Measurements from ENCODE around the gene GRAMD1B.

The GRAMD1B gene

GRCh38 chr11:123575441-123575840, 145.4 kb downstream of the GRAMD1B start:
- no peak for DNase-seq

DNA sequence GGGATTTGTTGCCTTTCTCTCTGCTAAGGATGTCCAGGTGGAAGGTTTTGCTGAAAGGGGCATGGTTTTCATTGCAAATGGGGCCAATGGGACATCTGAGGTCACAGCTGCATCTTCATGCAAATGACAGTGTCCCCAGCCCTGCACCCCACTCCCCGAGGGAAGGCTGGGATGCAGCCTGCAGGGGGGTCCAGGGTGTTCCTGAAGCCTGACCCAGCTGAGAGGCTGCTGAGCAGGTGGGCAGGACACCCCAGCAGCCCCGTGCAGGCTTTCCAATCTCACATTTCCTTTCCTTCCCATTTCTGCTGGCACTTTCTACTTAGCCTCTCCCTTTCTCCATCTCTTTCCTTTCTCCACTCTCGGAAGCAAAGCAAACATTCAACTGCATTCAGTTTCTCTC, 146.0 kb downstream of the GRAMD1B start:
- DNase-seq, result no peak

- DNase-seq, result no peak
These were observed 146.4 kb downstream of the GRAMD1B start for GRCh38 chr11:123576501-123576900.

DNA sequence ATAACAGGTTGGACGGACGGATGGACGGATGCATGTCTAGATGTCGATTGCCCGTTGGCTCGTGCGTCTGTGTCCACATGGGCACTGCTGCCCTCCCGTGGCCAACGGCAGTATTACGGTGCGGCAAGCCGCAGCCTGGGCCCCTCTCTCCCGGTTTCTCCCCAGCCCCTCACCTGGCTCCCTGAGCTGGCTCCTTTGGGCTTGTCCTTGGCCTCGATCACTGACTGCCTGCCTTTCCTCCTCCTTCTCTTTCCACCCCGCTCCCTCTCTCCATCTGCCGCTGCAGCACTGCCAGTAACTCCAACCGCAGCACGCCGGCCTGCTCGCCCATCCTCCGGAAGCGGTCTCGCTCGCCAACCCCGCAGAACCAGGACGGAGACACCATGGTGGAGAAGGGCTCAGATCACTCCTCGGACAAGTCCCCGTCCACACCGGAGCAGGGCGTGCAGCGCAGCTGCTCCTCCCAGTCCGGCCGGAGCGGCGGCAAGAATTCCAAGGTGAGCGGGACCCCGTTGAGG, 147.1 kb downstream of the GRAMD1B start:
- no peak for DNase-seq

DNA sequence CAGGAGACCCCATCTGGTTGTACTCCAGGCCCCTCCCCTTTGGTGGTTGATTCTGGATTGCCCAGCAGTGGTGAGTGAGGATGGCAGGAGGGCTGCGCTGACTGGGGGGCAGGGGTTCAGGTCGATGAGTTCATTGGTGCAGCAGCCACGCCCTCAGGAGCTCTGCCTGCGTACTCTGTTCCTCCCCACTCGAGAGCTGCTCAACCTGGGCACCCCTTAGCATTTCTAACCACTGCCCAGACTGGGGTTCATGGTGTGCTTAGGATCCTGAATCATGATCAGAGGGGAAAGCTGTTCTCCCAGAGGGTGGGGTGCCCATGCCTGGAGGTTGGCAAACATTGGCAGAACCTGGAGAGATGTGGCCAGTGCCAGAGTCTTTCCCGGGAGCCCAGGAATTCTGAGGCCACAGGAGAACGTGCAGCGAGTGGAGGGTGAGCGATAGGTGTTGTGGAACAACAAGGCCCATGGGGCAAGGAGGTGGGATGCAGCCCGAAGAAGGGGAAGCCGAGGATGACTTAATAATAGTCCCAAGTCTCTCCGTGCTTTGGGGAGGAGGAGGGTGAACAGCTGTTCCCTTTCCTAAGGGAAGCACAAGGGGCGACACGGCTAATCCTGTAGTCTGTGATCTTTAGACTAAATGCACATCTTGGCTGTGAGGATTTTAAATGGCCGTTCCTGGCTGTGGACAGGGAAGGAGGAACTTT, 148.9 kb downstream of the GRAMD1B start:
- no peak for DNase-seq

GRCh38 chr11:123579482-123579812, 149.4 kb downstream of the GRAMD1B start:
- no peak for DNase-seq

DNA sequence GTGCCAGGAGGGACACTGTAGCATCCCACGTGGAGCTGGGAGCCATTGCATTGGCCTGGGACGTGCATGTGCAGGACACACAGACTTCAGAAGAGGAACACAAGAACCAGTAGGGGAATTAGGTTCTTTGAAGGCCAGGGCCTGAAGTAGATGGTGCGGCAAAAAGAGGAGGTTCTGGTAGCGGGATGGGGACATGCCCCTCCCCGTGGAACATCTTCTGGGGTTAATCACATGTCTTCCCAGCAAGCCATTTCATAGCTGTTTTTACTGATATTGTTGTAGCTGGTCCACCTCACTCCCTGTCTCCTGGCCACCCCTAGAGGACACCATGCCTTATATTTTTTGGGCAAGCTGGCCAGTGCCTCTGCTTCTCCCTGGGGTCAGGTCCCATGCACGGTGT, 150.1 kb downstream of the GRAMD1B start:
- DNase-seq, result no peak

DNA sequence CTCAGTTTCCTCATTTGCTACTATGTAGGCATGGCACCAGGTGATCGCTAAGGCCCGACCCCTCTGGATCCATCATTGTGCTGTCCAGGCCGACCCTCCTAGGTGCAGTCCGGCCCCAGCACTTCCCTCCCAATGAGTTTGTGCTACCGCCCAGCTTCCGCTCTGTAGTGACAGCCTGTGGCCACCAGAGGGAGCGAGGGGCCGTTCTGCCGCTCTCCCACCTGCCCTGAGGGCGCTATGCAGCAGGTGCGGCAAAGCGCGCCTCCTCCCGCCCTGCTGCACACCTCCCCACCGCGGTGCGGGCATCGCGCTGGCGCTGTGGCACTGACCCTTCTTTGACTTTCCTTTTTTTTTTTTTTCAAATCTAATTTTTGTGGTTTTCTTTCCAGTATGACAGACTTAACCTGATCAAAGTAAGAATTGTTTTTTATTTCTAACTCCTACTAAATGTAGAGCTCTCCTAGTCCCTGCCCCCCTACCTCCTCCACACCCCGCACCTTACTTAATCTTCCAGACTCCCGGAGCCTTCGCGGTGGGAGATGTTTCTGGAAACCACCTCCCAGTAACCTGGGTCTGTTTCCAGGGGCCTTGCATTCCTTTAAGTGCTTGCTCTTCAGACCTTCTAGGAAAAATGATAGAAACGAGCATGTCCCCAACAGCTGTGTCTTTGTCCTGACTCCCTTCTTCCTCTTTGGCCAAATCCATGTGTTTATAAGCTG, 150.6 kb downstream of the GRAMD1B start:
- no peak for DNase-seq

- DNase-seq, result no peak
These were observed 151.8 kb downstream of the GRAMD1B start for GRCh38 chr11:123581651-123582399.

DNA sequence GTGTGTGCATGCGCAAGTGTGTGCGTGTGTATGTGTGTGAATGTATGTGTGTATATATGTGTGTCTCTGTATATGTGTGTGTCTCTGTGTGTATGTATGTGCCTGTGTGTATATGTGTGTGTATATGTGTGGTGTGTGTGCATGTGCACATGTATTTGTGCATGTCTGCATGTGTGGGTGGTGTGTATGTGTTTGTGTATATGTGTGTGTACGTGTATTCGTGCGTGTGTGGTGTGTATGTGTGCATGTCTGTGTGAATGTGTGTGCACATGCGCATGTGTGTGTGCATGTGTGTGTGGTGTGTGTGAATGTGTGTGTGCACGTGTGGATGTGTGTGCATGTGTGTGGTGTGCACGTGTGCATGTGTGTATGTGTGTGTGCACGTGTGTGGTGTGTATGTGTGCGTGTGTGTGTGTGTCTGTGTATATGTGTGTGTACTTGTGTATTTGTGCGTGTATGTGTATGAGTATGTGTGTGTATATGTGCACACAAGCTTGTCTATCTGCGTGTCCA, 153.0 kb downstream of the GRAMD1B start:
- DNase-seq, result no peak

DNA sequence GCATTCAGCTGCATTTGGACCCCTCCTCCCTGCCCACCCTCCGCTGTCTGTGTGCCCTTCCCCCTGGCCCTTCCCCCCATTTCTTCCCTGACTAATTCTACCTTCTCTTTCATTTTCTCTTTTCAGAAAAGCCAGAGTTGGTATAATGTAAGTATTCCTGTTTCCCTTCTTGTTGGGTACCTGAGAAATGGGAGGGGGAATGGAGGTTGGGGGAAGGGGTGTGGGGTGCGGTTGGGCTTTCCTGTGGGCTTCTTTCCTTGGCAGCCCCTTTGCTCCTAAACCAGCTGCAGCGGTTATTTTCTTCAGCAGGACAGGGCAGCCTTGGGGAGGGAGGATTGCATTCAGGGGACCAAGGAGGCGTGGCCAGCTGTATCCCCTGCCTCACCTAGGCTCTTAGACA, 154.1 kb downstream of the GRAMD1B start:
- DNase-seq, result no peak

- DNase-seq, result no peak
These were observed 154.7 kb downstream of the GRAMD1B start for GRCh38 chr11:123584737-123585136.

DNA sequence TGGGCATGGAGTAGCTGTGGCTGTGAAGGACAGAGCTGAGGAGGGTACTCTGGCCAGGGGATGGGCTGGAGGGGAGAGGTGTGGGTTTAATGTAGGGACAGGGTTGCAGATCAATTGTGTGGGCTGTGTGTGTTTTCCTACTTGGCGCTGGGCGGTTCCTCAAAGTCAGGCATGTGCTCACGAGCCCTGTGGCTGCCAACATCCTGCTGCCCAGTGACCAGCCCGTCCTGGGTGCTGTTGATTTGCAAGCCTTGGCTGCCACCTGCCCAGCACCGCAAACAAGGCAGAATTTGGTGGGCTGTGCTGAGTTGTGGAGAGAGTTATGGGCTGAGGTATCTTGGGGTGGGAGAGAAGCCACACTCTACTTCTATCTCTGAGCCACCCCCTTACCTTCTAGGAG, 155.1 kb downstream of the GRAMD1B start:
- DNase-seq, result no peak

DNA sequence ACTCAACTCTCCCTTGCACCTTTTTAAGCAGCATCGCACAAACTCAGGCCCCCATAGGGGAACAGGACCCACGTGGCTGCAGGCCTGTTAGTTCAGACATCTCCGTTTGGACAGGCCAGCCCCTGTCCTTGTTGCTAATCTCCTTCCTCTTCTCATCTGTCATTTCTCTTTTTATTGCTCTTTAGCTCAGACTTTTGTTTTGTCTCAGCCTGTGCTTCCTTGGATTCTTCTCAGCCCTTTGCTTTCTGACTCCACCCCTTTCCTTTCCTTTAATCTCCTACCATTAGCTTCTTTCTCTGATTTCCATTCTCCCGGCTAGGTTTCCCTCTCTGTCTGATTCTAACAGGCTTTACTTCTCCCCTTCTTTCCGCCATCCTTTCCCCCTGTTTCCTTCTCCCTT, 155.6 kb downstream of the GRAMD1B start:
- no peak for DNase-seq

GRCh38 chr11:123586568-123586967, 156.5 kb downstream of the GRAMD1B start:
- no peak for DNase-seq

DNA sequence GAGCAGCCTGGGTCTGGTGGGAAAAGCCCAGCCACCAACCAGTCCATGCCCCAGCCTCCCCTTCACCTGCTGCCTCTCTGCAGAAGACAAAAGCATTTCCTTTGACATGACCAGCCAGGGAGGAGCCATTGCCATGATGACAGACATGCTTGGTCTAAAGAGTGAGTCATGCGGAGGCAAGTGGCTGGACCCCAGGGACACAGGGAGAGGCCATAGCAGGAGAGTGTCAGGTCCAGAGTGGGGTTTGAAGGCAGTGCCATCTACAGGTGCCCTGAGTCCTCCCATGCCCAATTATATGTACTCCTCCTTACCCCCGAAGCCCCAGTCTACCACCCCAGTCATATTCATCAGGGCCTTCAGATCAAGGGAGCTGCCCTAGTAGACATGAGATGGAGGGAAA, 157.0 kb downstream of the GRAMD1B start:
- DNase-seq, result no peak

- no peak for DNase-seq
These were observed 157.5 kb downstream of the GRAMD1B start for GRCh38 chr11:123587559-123587958.

DNA sequence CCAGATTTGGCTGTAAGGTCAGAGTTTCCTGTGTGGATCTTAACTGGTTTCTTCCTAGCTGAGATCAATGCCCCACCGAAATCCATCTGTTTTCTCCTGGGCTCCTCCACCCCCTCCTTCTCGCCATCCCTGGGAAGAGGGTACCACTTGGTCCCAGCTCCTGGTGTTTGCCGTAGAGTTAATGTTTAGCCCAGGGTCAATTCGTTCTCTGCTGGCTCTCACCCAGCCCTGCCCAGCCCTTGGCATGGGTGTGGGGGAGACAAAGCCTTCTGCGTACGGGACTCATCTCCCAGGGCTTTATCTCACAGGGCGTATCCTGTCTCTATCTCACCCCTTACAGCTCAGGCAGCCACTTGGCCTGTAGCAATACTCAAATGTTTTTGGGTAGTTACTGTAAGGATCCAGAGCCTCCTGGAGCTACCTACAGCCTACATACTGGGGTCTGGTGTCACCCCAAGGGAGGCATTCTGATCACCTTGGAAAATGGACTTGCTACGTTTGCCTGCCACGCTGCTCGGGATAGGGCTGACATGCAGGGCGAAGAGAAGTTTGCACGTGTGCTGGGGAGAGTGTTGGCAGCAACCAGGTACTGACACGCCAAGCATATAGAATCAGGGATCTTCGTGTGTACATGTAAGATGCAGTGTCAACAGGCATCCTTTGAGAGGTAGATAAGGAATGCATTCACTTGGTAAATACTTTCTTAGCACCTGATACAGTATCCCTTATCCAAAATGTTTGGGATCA, 158.2 kb downstream of the GRAMD1B start:
- no peak for DNase-seq

GRCh38 chr11:123588864-123589262, 158.8 kb downstream of the GRAMD1B start:
- DNase-seq, result no peak

DNA sequence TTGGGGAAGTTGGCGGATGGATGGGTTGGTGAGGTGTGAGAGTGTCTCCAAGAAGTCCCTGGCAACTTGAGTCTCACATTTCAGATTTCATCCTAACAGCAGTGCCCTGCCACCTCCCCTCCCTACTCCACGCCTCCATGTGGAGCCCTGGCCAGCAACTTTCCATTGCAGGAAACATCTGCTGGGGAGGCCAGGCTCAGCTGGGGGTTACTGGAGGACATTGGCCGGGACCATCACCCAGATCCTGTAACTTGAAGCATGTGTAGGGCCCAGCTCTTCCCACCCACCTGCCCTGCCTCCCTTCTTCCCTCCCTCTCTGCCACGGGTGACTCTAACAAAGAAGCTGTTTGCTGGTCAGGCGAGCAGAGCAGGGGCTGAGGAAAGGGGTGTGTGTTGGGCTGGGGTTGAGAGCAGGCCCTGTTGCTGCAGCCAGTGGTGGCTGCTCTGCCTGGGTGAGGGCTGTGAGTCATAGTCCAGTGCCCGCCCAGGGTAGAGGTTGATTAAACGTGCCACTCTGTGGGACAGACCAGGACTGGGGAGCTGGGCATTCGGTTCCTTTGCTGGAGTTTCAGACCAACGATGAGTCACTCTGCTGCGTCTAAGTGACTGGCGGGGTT, 160.3 kb downstream of the GRAMD1B start:
- peak; percentile 5 for DNase-seq

DNA sequence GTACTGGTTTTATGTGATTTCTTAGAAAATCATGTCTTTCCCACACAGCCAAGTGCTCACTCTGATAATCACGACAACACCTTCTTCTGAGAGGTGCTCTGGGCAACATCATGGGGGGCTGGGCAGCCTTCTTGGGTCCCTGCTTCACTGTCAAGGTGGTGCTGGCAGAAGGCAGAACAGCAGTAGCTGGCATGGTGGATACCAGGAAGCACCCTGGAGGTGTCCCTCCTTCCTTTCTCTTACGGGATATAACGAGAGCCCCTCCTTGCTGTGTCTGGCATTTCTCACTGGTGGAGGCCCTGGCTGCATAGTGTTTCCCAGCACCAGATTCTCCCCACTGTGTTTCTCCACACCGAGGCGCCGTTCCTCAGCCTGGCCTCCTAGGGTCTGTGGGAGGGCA, 163.5 kb downstream of the GRAMD1B start:
- no peak for DNase-seq

GRCh38 chr11:123594188-123594901, 164.3 kb downstream of the GRAMD1B start:
- no peak for DNase-seq
